Effector CD8-positive, alpha-beta T cell (primary cell): ENCODE data around the gene IRX4.
A peak's percentile ranks its signal among the peaks of the same experiment; 100 is the strongest.

ENCODE experiments used
- DNase-seq: peaks from one replicate; lab custom pipeline; 2025; lab: John Stamatoyannopoulos, UW

Gene IRX4

DNA sequence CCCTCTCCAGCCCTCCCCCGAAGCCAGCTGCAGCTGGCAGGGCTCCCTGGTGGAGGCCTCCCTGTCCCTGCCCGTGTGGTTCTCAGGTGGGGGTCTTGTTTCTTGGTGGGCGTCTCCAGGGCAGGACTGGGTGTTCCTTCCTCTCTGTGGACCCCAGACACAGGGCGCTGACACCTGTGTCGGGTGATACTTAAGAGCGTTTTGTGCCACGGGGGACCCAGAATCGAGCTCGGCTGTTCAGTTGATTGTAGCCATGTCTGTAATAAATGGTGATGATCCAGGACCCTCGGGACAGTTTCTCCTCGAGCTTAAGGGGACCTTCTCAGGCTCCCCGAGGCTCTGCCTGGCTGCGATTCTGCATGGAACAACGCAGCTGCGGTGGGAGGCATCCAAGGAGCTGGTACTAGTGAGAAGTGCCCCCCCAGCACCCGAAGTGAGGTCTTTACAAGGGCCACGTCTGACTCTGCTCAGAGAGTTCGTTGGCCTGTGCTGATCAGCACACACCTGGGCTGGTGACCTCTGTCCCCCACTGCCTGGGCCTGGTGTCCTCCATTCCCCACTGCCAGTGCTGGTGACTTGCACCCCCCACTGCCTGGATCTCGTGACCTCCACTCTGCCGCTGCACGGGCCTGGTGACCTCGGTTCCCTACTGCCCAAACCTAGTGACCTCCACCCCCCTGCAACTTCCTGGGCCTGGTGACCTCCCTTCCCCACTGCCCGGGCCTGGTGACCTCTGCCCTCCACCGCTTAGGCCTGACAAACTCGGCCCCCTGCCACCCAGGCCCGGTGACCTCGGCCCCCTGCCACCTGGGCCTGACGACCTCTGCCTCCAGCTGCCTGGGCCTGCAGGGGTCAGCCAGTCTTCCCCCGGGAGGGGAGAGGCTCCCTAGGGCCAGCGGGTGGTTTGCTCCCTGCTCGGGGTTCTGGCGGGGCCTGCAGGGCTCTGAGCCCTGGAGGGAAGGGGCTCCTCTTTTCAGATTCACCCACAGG, 45.5 kb downstream of the IRX4 start:
- DNase-seq, result no peak

DNA sequence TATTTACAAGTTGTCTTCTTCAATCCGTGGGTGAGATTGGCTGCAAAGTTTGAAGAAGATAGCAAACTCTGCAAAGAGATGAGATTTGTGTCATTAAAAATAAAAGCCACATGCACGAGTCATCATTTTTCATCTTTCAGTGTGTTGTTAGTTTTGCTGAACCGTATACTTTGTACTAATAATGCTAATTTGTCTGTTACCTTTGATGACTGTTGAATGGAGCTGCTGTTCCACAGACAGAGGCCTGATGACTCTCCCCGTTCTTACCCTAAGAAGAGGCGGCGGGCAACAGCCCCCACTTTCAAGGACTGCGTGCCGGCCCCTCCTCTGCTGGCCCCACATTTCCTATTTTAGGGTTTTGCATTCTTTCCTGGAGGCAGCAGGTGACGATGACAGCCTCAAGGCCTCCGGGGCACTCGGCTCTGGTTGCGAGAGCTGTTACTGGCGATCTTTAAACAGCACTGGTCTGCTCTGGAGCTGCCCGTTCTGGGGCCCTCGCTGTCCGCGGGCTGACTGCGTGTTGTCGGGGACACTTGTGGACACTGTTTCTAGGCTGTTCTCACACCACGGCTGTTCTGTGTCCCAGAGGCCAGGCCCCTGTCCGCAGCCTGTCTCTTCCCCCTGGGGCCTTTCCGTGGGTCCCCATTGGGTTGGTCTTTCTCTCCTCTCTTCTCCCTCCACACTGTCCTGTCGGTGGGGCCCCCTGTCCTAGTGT, 46.4 kb downstream of the IRX4 start:
- no peak for DNase-seq

DNA sequence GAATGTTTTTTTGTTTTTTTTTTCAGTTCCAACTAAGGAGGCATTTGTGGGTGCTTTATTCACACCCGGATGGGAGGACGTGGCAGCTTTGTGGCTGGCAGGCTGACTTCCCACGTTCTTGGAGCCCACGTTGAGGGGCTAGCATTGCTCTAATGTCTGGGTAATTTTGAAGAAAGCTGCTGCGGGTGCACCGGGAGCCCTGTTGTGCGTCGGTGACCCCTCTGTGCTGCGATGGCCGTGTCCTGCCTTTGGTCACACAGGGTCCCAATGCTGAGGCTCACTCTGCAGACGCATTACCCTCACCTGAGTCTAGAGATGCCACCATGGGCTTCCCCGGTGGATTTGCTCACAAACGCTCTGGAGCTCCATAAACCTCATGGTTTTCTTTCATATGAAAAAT, 47.3 kb downstream of the IRX4 start:
- no peak for DNase-seq

DNA sequence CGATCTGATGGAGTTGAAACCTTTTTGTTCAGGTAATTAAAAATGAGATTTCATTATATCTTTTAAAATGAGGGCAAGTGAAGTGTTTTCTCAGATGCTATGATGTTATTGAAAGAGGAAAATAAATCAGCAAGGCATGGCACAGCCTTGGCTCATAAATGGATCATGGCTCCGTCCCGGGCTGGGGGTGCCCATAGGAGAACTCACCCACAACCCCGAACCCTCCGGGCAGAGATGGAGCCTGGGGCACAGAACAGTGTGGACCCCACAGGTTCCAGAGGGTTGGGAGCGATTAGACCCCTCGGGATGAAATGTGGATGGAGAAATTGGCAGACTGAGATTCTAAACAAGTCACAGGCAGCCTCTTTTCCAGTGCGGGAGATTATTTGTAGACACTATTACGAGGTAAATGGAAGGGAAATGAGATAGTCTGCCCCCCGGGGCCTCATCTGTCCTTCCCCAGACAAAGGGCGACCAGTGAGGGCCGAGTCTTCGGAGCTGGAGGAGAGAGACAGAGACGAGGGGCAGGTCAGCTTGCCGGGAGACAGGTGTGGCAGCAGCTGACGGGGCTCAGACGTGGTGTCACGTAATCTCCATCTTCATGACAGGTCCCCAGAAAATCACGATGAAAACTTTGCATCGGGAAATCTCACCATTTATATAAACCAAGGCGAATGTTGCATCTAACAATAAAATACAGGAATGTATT, 47.9 kb downstream of the IRX4 start:
- no peak for DNase-seq

DNA sequence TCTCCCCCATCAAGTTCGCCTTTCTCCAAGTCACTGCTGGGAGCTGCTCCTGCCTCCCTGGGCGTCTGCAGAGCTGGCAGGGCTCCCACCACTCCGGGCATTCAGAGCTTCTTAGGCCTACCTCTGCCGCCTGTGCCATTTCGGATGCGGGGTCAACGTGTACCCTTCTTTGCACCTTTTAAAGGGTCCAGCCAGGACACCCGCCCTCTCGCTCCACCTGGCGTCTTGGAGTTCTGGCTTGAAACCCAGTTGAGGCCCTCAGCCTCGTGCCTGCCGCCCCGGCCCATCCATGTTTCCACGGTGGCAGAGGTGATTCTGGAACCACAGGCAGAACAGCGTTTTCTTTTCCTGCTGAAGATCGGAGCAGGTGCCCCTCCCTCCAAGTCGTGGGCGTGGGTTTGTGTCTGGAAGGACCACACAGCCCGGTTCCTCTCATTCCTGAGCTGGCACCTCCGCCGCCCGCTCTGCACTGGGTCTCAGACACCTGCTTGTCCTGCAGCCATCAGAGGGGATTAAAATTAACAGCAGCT, 48.6 kb downstream of the IRX4 start:
- DNase-seq, result no peak

DNA sequence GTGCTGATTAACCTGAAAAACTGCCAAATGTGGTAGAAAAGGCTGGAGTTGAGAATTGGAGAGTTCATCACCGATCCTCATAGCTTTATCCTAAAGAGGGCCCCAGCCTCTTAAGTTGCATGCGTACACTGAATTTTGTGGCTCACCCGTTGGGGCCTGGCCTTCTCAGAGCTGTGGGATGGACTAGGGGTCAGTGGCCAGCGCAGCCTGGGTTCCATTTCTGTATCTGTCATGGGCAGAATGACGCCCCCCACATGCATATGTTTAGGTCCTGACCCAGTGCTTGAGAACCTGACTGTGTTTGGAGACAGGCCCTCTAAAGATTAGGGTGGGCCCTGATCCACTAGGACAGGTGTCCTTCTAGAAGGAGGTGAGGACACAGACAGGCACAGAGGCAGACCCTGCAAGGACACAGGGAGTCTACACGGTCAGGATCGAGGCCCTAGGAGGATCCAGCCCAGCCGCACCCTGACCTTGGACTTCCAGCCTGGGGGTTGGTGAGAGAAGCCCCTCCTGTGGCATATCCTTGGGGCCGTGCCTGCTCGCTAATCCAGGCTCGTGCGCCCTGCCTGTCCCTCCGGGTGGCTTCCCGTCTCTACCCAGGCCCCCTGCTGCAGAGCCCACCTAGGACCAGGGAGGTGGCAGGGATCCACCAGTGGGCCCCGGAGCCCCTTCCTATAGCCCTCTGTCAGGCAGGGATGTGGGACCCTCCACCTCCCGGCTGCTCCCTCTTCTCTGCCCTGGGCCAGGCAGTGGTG, 49.3 kb downstream of the IRX4 start:
- DNase-seq, result no peak

DNA sequence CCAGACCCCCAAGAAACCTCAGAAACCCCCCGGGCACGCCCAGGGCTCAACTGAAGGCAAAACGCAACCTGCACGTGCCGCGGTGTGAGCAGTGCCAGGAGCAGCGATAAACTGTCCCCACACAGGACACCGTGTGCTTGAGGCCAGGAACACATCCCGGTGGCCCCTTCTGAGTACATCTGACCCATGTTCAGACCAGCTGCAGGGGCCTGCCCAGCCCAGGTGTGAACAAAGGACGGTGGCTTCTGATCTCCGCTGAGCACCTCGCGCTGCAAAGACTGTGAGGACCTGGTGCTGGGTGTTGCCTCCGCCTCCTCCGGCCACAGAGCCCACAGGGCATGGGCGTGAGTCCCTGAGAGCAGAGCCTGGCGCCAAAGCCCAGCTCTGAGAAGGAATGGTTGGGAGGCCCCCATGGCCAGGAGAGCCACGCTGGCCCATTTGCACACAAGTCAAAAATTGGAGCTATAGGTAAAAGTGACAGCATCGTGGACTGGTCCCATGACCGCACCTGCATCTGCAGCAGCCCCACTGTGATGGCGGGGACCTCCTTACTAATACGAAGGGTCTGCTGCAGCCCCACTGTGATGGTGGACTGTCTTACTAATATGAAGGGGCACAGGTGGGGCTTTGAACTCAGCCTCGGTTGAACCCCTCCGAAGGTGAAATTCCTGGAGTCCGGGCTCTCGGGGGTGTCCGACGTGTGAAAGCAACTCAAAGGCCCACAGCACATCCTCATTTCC, 50.0 kb downstream of the IRX4 start:
- DNase-seq, result no peak

DNA sequence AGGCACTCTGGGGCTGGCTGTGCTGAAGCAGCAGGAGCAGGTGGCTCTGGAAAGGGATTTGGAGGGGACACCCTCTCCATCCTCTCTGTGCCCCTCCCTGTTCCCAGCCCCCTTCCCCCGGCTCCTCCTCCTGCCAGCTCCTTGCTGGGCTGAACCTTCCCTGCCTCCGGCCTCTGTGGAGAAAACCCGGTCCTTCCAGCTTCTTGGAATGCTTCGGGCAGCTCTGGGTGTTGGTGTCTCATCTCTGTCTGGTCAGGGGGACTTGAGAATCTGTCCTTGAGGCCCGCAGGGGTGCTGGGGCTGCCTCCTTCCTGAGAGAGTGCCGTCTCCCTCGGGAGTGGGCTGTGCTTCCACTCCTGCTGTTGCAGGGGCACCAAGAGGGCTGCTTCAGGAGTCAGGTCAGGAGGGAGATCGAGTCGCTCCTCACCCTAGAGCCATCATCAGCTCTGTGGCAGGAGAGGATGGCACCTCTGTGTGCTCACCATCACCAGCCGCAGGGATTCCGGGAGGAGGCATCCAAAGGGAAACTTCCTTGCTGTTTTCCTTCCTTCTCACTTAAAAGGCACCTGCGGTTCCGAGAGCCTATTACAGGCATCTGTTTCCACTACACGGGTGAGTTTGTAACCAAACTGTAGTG, 50.9 kb downstream of the IRX4 start:
- DNase-seq, result no peak

DNA sequence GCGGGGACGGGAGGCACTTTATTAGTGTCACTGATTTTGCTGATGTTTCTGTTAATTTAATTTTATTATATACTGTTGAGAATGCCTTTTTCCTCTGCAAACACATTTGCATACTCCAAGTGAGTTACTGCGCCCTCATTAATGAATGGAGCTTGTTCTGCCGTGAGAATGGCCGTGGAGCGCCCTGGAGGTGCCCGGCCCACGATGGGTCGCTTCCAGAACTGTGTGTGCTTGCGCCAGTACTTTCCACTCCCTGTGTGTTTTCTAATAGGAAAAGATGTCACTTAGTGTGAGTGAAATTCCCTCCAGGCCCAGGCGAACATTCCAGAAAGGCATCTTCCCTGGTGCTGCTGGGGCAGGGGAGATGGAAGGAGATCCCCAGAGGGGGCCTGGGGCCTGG, 51.5 kb downstream of the IRX4 start:
- DNase-seq, result no peak

DNA sequence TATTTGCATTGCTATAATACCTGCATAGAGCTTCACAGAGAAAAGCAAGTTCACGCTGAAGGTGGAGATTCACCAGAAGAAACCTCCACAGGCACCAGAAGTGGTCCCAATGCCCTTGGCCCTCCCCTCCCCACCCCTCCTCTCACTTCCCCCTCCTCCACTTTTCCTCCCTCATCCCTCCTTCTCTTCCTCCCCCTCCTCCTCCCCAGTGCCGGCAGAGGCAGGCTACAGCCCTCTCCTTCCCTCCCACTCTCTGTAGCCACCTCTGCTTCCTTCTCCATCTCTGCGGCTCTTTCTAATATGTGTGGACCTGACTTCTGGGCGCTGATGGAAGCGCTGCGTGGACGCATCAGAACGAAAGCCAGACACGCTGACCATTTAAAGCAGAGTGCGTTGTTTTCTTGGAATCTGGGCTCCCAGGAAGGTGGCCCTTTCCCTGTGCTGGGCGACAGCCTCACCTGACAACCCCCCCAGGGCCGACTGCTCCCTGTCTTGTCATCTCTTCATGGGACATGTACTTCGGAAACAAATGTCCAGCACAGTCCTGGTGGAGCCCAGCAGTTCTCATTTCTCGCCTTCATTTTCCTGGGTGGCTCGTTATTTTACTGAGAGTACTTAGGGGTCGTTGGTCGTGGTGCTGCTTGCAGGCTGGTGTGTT, 52.0 kb downstream of the IRX4 start:
- no peak for DNase-seq

DNA sequence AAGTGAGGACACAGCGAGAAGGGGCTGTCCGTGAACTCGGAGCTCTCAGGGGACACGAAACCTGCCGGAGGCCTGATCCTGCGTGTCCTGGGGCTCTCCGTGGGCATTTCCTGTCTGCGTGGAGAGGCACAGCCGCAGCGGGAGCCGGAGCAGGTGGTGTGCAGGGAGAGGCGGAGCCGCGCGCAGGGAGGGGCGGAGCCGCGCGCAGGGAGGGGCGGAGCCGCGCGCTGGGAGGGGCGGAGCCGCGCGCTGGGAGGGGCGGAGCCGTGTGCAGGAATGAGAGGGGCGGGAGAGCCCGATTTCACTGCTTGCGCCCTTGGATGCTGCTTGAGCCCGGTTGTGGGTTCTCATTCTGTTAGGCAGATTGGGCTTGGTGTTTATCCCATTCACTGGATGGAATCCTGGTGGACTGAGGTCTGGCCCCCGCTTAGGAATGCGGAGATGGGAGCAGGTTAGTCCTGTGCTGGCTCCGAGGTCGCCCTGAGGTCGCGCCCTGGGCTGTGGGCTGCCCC, 54.8 kb downstream of the IRX4 start:
- DNase-seq, result peak; percentile 12
